ENCODE data around the gene MNAT1. TPM values are rescaled to one million over a fixed set of nuclear protein-coding genes. Genes with fewer than 3 reads are reported as not detected.

Gene MNAT1
- total and polyA plus RNA-seq, 2 experiments from 2014 or later, result 51.6 to 85.0 TPM

DNA sequence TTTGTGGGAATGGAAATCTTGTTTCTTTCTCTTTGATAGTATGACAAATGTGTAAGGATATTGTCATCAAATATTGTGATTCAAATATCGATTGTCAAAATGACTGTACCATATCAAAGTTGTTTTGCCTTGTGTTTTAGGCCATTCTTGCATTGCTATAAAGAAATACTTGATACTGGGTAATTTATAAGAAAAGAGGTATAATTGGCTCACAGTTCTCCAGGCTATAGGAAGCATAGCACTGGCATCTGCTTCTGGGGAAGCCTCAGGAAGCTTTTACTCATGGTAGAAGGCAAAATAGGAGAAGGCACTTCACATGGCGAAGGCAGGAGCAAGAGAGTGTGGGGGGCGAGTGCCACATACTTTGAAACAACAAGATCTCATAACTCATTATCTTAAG is 238.5 kb downstream of the MNAT1 start (continued):
- TF ChIP-seq, protein P1, sequence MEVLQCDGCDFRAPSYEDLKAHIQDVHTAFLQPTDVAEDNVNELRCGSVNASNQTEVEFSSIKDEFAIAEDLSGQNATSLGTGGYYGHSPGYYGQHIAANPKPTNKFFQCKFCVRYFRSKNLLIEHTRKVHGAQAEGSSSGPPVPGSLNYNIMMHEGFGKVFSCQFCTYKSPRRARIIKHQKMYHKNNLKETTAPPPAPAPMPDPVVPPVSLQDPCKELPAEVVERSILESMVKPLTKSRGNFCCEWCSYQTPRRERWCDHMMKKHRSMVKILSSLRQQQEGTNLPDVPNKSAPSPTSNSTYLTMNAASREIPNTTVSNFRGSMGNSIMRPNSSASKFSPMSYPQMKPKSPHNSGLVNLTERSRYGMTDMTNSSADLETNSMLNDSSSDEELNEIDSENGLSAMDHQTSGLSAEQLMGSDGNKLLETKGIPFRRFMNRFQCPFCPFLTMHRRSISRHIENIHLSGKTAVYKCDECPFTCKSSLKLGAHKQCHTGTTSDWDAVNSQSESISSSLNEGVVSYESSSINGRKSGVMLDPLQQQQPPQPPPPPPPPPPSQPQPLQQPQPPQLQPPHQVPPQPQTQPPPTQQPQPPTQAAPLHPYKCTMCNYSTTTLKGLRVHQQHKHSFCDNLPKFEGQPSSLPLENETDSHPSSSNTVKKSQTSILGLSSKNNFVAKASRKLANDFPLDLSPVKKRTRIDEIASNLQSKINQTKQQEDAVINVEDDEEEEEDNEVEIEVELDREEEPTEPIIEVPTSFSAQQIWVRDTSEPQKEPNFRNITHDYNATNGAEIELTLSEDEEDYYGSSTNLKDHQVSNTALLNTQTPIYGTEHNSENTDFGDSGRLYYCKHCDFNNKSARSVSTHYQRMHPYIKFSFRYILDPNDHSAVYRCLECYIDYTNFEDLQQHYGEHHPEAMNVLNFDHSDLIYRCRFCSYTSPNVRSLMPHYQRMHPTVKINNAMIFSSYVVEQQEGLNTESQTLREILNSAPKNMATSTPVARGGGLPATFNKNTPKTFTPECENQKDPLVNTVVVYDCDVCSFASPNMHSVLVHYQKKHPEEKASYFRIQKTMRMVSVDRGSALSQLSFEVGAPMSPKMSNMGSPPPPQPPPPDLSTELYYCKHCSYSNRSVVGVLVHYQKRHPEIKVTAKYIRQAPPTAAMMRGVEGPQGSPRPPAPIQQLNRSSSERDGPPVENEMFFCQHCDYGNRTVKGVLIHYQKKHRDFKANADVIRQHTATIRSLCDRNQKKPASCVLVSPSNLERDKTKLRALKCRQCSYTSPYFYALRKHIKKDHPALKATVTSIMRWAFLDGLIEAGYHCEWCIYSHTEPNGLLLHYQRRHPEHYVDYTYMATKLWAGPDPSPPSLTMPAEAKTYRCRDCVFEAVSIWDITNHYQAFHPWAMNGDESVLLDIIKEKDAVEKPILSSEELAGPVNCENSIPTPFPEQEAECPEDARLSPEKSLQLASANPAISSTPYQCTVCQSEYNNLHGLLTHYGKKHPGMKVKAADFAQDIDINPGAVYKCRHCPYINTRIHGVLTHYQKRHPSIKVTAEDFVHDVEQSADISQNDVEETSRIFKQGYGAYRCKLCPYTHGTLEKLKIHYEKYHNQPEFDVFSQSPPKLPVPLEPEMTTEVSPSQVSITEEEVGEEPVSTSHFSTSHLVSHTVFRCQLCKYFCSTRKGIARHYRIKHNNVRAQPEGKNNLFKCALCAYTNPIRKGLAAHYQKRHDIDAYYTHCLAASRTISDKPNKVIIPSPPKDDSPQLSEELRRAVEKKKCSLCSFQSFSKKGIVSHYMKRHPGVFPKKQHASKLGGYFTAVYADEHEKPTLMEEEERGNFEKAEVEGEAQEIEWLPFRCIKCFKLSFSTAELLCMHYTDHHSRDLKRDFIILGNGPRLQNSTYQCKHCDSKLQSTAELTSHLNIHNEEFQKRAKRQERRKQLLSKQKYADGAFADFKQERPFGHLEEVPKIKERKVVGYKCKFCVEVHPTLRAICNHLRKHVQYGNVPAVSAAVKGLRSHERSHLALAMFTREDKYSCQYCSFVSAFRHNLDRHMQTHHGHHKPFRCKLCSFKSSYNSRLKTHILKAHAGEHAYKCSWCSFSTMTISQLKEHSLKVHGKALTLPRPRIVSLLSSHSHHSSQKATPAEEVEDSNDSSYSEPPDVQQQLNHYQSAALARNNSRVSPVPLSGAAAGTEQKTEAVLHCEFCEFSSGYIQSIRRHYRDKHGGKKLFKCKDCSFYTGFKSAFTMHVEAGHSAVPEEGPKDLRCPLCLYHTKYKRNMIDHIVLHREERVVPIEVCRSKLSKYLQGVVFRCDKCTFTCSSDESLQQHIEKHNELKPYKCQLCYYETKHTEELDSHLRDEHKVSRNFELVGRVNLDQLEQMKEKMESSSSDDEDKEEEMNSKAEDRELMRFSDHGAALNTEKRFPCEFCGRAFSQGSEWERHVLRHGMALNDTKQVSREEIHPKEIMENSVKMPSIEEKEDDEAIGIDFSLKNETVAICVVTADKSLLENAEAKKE (CRISPR knock-in tag; IDR thresholded peaks at IDR 0.05), result no peak
- TF ChIP-seq, protein P2, sequence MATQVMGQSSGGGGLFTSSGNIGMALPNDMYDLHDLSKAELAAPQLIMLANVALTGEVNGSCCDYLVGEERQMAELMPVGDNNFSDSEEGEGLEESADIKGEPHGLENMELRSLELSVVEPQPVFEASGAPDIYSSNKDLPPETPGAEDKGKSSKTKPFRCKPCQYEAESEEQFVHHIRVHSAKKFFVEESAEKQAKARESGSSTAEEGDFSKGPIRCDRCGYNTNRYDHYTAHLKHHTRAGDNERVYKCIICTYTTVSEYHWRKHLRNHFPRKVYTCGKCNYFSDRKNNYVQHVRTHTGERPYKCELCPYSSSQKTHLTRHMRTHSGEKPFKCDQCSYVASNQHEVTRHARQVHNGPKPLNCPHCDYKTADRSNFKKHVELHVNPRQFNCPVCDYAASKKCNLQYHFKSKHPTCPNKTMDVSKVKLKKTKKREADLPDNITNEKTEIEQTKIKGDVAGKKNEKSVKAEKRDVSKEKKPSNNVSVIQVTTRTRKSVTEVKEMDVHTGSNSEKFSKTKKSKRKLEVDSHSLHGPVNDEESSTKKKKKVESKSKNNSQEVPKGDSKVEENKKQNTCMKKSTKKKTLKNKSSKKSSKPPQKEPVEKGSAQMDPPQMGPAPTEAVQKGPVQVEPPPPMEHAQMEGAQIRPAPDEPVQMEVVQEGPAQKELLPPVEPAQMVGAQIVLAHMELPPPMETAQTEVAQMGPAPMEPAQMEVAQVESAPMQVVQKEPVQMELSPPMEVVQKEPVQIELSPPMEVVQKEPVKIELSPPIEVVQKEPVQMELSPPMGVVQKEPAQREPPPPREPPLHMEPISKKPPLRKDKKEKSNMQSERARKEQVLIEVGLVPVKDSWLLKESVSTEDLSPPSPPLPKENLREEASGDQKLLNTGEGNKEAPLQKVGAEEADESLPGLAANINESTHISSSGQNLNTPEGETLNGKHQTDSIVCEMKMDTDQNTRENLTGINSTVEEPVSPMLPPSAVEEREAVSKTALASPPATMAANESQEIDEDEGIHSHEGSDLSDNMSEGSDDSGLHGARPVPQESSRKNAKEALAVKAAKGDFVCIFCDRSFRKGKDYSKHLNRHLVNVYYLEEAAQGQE (IDR thresholded peaks at IDR 0.05; ENCODE audit: unreplicated experiment), result no peak
- TF ChIP-seq EZH2 (IDR thresholded peaks at IDR 0.05; ENCODE audit: low read depth, unreplicated experiment), result no peak
- TF ChIP-seq POLR2AphosphoS5 (IDR thresholded peaks at IDR 0.05; ENCODE audit: low read depth), result no peak
- TF ChIP-seq, protein P3, sequence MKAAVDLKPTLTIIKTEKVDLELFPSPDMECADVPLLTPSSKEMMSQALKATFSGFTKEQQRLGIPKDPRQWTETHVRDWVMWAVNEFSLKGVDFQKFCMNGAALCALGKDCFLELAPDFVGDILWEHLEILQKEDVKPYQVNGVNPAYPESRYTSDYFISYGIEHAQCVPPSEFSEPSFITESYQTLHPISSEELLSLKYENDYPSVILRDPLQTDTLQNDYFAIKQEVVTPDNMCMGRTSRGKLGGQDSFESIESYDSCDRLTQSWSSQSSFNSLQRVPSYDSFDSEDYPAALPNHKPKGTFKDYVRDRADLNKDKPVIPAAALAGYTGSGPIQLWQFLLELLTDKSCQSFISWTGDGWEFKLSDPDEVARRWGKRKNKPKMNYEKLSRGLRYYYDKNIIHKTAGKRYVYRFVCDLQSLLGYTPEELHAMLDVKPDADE (IDR thresholded peaks at IDR 0.05), result no peak
- TF ChIP-seq CREB1 (CRISPR knock-in tag; IDR thresholded peaks at IDR 0.05; ENCODE audit: low read depth), result no peak
- TF ChIP-seq ZNF114 (CRISPR knock-in tag; IDR thresholded peaks at IDR 0.05), result no peak
- no peak for TF ChIP-seq STAT1 (IDR thresholded peaks at IDR 0.05; ENCODE audit: unreplicated experiment)
- TF ChIP-seq, protein P4, sequence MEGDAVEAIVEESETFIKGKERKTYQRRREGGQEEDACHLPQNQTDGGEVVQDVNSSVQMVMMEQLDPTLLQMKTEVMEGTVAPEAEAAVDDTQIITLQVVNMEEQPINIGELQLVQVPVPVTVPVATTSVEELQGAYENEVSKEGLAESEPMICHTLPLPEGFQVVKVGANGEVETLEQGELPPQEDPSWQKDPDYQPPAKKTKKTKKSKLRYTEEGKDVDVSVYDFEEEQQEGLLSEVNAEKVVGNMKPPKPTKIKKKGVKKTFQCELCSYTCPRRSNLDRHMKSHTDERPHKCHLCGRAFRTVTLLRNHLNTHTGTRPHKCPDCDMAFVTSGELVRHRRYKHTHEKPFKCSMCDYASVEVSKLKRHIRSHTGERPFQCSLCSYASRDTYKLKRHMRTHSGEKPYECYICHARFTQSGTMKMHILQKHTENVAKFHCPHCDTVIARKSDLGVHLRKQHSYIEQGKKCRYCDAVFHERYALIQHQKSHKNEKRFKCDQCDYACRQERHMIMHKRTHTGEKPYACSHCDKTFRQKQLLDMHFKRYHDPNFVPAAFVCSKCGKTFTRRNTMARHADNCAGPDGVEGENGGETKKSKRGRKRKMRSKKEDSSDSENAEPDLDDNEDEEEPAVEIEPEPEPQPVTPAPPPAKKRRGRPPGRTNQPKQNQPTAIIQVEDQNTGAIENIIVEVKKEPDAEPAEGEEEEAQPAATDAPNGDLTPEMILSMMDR (conservative IDR thresholded peaks at IDR 0.05; ENCODE audit: low read depth in 2 of 2), result no peak
- TF ChIP-seq JUNB (IDR thresholded peaks at IDR 0.05; ENCODE audit: unreplicated experiment), result no peak
